Measurements from ENCODE around the gene C19orf25.

The C19orf25 gene

DNA sequence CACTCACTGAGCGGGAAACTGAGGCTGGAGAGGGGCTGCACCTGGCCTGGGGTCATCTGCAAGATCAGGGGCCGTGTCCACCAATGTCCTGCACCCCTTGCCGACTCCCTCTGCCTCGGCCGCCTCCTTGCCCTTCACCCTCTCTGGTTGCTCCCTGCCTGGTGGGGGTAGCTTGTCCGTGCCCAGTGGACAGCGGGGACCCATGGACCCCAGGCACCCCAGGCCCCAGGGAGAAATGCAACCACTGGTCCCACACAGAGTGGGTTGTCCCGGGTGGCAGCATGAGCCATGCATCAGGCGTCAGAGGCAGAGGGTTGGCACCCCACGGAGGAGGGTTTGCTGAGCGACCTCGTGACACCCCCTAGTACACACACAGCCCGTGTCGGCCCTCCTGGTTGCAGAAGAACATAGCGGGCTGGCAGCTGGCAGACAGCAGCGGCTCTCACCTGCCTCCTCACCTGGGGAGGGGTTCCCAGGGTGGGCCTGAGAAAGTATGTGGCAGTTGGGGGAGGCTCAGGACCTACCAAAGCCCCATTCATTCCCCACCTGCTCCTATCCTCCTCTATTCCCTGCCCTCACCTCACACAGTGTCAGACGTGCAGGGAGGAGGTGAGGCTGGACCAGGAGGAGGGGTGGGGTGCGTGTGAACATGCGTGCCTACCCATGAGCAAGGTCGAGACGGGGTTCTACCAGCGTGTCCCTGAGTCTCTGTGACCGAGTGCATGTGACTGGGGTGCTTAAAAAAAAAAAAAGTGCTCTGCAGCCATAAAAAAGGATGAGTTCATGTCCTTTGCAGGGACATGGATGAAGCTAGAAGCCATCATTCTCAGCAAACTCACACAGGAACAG lies 25.1 kb upstream of the C19orf25 start:
- TF ChIP-seq, protein P1, sequence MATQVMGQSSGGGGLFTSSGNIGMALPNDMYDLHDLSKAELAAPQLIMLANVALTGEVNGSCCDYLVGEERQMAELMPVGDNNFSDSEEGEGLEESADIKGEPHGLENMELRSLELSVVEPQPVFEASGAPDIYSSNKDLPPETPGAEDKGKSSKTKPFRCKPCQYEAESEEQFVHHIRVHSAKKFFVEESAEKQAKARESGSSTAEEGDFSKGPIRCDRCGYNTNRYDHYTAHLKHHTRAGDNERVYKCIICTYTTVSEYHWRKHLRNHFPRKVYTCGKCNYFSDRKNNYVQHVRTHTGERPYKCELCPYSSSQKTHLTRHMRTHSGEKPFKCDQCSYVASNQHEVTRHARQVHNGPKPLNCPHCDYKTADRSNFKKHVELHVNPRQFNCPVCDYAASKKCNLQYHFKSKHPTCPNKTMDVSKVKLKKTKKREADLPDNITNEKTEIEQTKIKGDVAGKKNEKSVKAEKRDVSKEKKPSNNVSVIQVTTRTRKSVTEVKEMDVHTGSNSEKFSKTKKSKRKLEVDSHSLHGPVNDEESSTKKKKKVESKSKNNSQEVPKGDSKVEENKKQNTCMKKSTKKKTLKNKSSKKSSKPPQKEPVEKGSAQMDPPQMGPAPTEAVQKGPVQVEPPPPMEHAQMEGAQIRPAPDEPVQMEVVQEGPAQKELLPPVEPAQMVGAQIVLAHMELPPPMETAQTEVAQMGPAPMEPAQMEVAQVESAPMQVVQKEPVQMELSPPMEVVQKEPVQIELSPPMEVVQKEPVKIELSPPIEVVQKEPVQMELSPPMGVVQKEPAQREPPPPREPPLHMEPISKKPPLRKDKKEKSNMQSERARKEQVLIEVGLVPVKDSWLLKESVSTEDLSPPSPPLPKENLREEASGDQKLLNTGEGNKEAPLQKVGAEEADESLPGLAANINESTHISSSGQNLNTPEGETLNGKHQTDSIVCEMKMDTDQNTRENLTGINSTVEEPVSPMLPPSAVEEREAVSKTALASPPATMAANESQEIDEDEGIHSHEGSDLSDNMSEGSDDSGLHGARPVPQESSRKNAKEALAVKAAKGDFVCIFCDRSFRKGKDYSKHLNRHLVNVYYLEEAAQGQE (IDR thresholded peaks at IDR 0.05; ENCODE audit: low read depth) = no peak
- TF ChIP-seq MAX (IDR thresholded peaks at IDR 0.05) = no peak
- no peak for TF ChIP-seq EGR1 (IDR thresholded peaks at IDR 0.05)
- TF ChIP-seq TAF1 (IDR thresholded peaks at IDR 0.05; ENCODE audit: low read depth) = no peak
- no peak for TF ChIP-seq CREB1 (IDR thresholded peaks at IDR 0.05; ENCODE audit: low read depth)
- no peak for TF ChIP-seq RAD21 (IDR thresholded peaks at IDR 0.05; ENCODE audit: low read depth)
- no peak for TF ChIP-seq YY1 (IDR thresholded peaks at IDR 0.05; ENCODE audit: low read depth)
- TF ChIP-seq TCF12 (IDR thresholded peaks at IDR 0.05; ENCODE audit: low read depth) = no peak
- TF ChIP-seq EP300 (IDR thresholded peaks at IDR 0.05; ENCODE audit: borderline replicate concordance) = no peak
- TF ChIP-seq ZBTB7A (IDR thresholded peaks at IDR 0.05; ENCODE audit: low read depth) = no peak
- TF ChIP-seq CEBPB (IDR thresholded peaks at IDR 0.05) = no peak
- TF ChIP-seq, protein P2, sequence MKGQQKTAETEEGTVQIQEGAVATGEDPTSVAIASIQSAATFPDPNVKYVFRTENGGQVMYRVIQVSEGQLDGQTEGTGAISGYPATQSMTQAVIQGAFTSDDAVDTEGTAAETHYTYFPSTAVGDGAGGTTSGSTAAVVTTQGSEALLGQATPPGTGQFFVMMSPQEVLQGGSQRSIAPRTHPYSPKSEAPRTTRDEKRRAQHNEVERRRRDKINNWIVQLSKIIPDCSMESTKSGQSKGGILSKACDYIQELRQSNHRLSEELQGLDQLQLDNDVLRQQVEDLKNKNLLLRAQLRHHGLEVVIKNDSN (IDR thresholded peaks at IDR 0.05) = no peak
- no peak for TF ChIP-seq NFIC (IDR thresholded peaks at IDR 0.05)
- TF ChIP-seq TEAD4 (IDR thresholded peaks at IDR 0.05) = no peak
- no peak for TF ChIP-seq FOXM1 (IDR thresholded peaks at IDR 0.05; ENCODE audit: borderline replicate concordance, low read depth)

- TF ChIP-seq ZBTB7A (IDR thresholded peaks at IDR 0.05; ENCODE audit: low read depth) (peak; percentile 83), TCF12 (IDR thresholded peaks at IDR 0.05; ENCODE audit: low read depth) (no peak), CEBPB (IDR thresholded peaks at IDR 0.05) (no peak), MAX (IDR thresholded peaks at IDR 0.05) (peak; percentile 91), TEAD4 (IDR thresholded peaks at IDR 0.05) (no peak), NFIC (IDR thresholded peaks at IDR 0.05) (no peak), RAD21 (IDR thresholded peaks at IDR 0.05; ENCODE audit: low read depth) (peak; percentile 33; the same call in 1 of the 2 replicates)
- TF ChIP-seq, protein P2 (IDR thresholded peaks at IDR 0.05) = peak; percentile 32; the same call in 1 of the 2 replicates
Measured at GRCh38 chr19:1503089-1503924, 24.3 kb upstream of the C19orf25 start.

- TF ChIP-seq CREB1 (IDR thresholded peaks at IDR 0.05; ENCODE audit: low read depth) (no peak), TCF12 (IDR thresholded peaks at IDR 0.05; ENCODE audit: low read depth) (no peak), MAX (IDR thresholded peaks at IDR 0.05) (no peak)
Measured at GRCh38 chr19:1502433-1503088, 23.5 kb upstream of the C19orf25 start.

GRCh38 chr19:1501200-1501595 lies 22.2 kb upstream of the C19orf25 start:
- no peak for TF ChIP-seq CREB1 (IDR thresholded peaks at IDR 0.05; ENCODE audit: low read depth)

GRCh38 chr19:1497578-1498235 lies 18.7 kb upstream of the C19orf25 start:
- TF ChIP-seq MAX (IDR thresholded peaks at IDR 0.05) (no peak), TCF12 (IDR thresholded peaks at IDR 0.05; ENCODE audit: low read depth) (no peak), CREB1 (IDR thresholded peaks at IDR 0.05; ENCODE audit: low read depth) (no peak), TAF1 (IDR thresholded peaks at IDR 0.05; ENCODE audit: low read depth) (no peak), FOXM1 (IDR thresholded peaks at IDR 0.05; ENCODE audit: borderline replicate concordance, low read depth) (no peak), RAD21 (IDR thresholded peaks at IDR 0.05; ENCODE audit: low read depth) (no peak), YY1 (IDR thresholded peaks at IDR 0.05; ENCODE audit: low read depth) (no peak), NFIC (IDR thresholded peaks at IDR 0.05) (no peak), ZBTB7A (IDR thresholded peaks at IDR 0.05; ENCODE audit: low read depth) (no peak), EGR1 (IDR thresholded peaks at IDR 0.05) (no peak), TEAD4 (IDR thresholded peaks at IDR 0.05) (no peak), EP300 (IDR thresholded peaks at IDR 0.05; ENCODE audit: borderline replicate concordance) (no peak), CEBPB (IDR thresholded peaks at IDR 0.05) (no peak)
- TF ChIP-seq, protein P2 (IDR thresholded peaks at IDR 0.05) = no peak
- TF ChIP-seq, protein P1 (IDR thresholded peaks at IDR 0.05; ENCODE audit: low read depth) = no peak
